Measurements from ENCODE around the gene SLC35E3.

The SLC35E3 gene

DNA sequence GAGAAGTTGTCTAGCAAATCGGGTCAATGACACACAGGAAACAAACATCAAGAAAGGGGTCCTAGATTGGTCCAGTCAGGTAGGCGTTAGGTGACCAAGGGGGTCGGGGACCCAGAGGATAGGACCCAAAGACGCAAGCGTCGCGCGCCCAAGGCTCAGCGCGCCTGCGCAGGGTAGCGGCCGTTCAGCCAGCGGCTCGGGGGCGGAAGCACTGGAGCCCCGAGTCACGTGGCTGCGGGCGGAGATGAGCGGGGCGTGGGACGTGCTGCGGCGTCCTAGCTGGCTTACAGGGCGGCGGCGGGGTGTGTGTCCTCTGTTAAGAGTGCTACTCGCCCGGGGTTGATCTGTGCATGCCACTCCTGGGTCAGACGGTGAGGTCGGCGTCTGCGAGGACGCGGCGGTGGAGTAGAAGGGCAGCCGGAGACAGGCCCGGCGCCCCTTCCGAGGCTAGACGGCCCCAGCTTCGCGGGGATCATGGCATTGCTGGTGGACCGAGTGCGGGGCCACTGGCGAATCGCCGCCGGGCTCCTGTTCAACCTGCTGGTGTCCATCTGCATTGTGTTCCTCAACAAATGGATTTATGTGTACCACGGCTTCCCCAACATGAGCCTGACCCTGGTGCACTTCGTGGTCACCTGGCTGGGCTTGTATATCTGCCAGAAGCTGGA, at the start of gene SLC35E3:
SLC35E3 (plus strand) TSS at position 273 of the 668 bp plus-strand sequence; CDS start at position 475, 202 bp downstream.
- Histone ChIP-seq H3K36me3 (peaks cover 19% of the 10 kb centered on the region), H3K4me3 (peak within 1 kb of the TSS; percentile 81), H3K27me3 (no peaks in the 10 kb centered on the region), H3K9me3 (no peaks in the 10 kb centered on the region), H3K4me2 (peak within 1 kb of the TSS; percentile 89), H3K4me1 (peaks cover 55% of the 10 kb centered on the region), H3K9ac (peak within 1 kb of the TSS; percentile 90), H4K20me1 (peaks cover 16% of the 10 kb centered on the region), H3K27ac (peak within 1 kb of the TSS; percentile 75)
- no peak for TF ChIP-seq Cebpa-rat (IDR thresholded peaks at IDR 0.05)

DNA sequence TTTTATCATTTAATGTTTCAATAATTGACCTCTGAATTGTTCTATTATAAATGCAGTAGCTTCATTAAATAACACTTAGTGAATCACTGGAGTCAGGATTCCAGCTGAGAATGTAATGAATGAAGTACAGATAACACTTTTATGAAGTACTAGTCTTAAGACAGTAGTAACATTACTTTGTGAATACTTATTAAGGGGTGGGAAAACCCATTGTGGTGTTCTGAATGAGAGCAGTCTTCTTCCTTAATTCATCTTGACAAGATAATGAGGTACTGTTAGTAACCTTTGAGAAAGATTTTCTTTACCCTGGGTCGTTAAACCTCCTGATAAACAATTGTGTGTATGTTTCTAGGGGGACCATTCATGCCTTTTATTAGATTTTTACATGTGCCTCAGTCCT, 46.5 kb upstream of the SLC35E3 start:
- H3K9ac ChIP-seq, result no peak overlapping the region
- no peak for TF ChIP-seq Cebpa-rat (IDR thresholded peaks at IDR 0.05)
- peaks cover 100% of the 10 kb centered on the region for H3K36me3 ChIP-seq
- H3K9me3 ChIP-seq, result no peaks in the 10 kb centered on the region
- no peaks in the 10 kb centered on the region for H4K20me1 ChIP-seq
- no peaks in the 10 kb centered on the region for H3K4me1 ChIP-seq
- no peak overlapping the region for H3K27ac ChIP-seq
- H3K4me3 ChIP-seq, result no peak overlapping the region
- H3K27me3 ChIP-seq, result no peaks in the 10 kb centered on the region
- no peak overlapping the region for H3K4me2 ChIP-seq

DNA sequence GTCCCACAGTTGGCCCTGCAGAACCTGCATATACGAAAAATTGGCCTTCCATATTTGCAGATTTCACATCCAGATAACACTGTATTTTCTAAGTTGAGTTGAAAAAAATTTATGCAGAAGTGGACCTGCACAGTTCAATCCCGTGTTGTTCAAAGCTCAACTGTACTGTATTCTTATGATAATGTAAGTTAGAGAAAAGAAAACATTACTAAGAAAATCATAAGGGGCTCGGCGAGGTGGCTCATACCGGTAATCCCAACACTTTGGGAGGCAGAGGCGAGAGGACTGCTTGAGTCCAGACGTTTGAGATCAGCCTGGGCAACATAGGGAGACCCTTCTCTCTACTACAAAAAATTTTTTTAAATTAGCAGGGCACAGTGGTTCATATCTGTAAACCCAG, 18.2 kb upstream of the SLC35E3 start:
- no peak overlapping the region for H3K4me2 ChIP-seq
- H3K9ac ChIP-seq, result no peak overlapping the region
- no peak overlapping the region for H3K4me3 ChIP-seq
- H3K4me1 ChIP-seq, result no peaks in the 10 kb centered on the region
- H3K36me3 ChIP-seq, result peaks cover 86% of the 10 kb centered on the region
- no peaks in the 10 kb centered on the region for H3K9me3 ChIP-seq
- no peaks in the 10 kb centered on the region for H4K20me1 ChIP-seq
- H3K27me3 ChIP-seq, result no peaks in the 10 kb centered on the region
- no peak for TF ChIP-seq Cebpa-rat (IDR thresholded peaks at IDR 0.05)
- no peak overlapping the region for H3K27ac ChIP-seq

DNA sequence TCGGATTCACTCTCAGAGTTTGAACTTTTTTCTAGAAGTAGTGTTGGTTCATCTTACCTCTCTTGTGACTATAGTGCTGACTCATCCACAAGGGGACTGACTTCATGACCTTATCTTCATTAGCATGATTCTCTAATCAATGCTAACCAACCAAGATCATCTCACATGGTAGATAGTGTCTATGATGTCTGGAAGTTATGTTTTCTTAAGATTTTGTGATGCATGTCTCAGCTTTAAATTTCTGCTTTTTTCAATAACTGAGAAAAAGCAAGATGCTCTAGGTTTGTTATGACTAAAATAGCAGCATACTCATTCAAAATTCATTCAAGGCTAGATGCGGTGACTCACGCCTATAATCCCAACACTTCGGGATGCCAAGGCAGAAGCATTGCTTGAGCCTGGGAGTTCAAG, 12.3 kb upstream of the SLC35E3 start:
- Histone ChIP-seq H3K4me2 (no peak overlapping the region), H3K9ac (no peak overlapping the region), H3K36me3 (peaks cover 92% of the 10 kb centered on the region), H3K4me1 (no peaks in the 10 kb centered on the region), H3K27ac (no peak overlapping the region), H3K4me3 (no peak overlapping the region), H4K20me1 (no peaks in the 10 kb centered on the region), H3K9me3 (no peaks in the 10 kb centered on the region), H3K27me3 (no peaks in the 10 kb centered on the region)
- no peak for TF ChIP-seq Cebpa-rat (IDR thresholded peaks at IDR 0.05)

DNA sequence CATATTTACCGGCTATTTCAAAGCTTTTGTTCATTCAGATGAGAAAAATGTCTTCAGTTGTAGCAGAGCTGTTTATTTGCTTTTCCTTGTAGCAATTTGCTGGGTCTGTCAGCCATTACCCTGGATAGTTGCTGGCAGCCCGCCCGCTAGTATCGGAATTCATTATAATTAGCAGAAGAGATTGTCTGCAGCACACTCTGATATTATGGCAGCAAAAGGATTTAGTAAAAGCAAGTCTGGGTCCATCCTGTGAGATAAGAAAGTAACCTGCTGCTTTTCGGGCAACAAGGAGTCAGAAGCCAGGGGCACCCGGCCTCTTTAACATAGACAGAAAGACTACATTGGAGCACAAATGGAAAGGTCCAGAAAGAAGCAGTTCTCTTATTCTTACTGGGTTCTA, 6.1 kb upstream of the SLC35E3 start:
- no peak for TF ChIP-seq Cebpa-rat (IDR thresholded peaks at IDR 0.05)
- peaks cover 47% of the 10 kb centered on the region for H3K36me3 ChIP-seq

DNA sequence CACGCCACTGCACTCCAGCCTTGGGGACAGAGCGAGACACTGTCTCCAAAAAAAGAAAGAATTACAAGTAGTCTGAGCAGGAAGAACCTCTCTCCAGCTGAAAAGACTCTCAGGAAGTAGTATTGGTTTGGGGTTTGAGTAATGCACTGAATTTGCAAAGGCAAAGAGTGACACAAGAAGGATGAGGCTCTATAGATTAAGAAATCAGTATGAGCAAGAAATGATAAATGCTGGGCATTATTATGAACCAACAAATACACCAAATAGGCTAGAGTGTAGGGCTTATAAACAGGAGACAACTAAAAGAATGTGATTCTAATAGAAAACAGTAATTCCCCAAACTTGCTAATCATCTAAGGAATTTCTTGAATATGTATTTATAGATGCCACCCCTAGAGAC, 2.6 kb upstream of the SLC35E3 start:
- TF ChIP-seq Cebpa-rat (IDR thresholded peaks at IDR 0.05), result no peak
- Histone ChIP-seq H3K4me2 (peak overlapping the region; percentile 66), H3K36me3 (peaks cover 13% of the 10 kb centered on the region)

More for the DNA sequence above, 6.1 kb upstream of the SLC35E3 start:
- no peak overlapping the region for H3K4me3 ChIP-seq
- H3K9me3 ChIP-seq, result no peaks in the 10 kb centered on the region
- H3K27me3 ChIP-seq, result no peaks in the 10 kb centered on the region
- H4K20me1 ChIP-seq, result no peaks in the 10 kb centered on the region
- no peak overlapping the region for H3K9ac ChIP-seq
- H3K27ac ChIP-seq, result no peak overlapping the region
- H3K4me2 ChIP-seq, result no peak overlapping the region
- H3K4me1 ChIP-seq, result peaks cover 23% of the 10 kb centered on the region

DNA sequence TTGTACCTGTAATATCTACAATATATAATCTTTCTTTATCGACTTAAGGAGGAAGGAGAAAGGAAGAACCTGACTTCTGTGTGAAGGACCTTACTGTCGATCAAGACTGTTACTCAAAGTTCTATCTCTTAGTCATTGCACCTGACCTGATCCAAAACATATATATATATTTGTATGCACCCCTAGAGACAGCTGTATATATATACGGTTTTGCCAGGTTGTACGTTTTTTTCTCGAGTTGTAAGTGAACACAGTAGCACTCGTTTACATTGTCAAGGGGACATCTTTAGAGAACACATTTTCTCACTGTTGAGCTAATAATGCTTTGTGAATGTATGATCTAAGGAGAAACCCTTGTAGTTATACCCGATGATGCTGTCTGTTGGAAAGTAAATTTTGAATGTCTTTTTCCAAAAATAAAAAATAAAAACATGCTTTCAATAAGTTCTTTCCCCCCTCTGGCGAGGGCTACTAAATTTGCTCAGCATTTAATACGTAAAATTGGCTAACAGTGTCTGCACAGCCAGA, 536 bp upstream of the SLC35E3 start:
- TF ChIP-seq Cebpa-rat (IDR thresholded peaks at IDR 0.05), result no peak
- Histone ChIP-seq H3K36me3 (peaks cover 13% of the 10 kb centered on the region; the same call in 1 of the 2 replicates), H3K4me1 (peaks cover 49% of the 10 kb centered on the region), H3K27me3 (no peaks in the 10 kb centered on the region), H3K9me3 (no peaks in the 10 kb centered on the region), H3K9ac (peak overlapping the region; percentile 90), H3K4me3 (peak overlapping the region; percentile 81), H3K4me2 (peak overlapping the region; percentile 89), H4K20me1 (peaks cover 14% of the 10 kb centered on the region), H3K27ac (peak overlapping the region; percentile 75)

More for the DNA sequence above, 2.6 kb upstream of the SLC35E3 start:
- Histone ChIP-seq H3K9ac (peak overlapping the region; percentile 23; the same call in 1 of the 2 replicates), H3K4me1 (peaks cover 31% of the 10 kb centered on the region), H3K27me3 (no peaks in the 10 kb centered on the region), H3K27ac (peak overlapping the region; percentile 52), H3K9me3 (no peaks in the 10 kb centered on the region), H3K4me3 (no peak overlapping the region), H4K20me1 (no peaks in the 10 kb centered on the region)

DNA sequence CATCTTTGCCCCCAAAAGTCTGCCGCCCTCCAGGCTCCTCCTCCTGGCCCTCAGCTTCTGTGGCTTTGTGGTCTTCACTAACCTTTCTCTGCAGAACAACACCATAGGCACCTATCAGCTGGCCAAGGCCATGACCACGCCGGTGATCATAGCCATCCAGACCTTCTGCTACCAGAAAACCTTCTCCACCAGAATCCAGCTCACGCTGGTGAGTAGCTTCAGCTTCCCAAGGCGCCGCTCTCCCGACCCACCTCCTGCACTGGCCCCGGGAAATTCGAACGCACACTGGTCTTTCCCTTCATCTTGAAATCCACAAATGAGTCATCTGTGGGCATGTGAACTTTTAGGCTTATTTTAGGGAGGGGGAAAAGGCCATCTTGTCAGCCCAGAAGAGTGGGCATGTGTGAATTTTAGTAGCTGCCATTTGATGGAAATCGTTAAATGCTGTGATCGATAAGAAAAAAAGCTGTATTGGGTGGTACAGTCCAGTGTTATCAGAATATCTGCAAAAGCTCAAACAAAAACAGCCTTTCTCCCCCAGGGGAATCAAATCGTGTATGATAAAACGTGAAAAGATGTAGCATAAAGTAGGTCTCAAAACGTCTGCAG, 700 bp downstream of the SLC35E3 start:
- Histone ChIP-seq H3K36me3 (peaks cover 26% of the 10 kb centered on the region), H3K27ac (peak overlapping the region; percentile 75), H3K4me2 (peak overlapping the region; percentile 89), H3K9ac (peak overlapping the region; percentile 90), H3K4me1 (peaks cover 62% of the 10 kb centered on the region), H3K27me3 (no peaks in the 10 kb centered on the region), H3K9me3 (no peaks in the 10 kb centered on the region), H4K20me1 (peaks cover 16% of the 10 kb centered on the region), H3K4me3 (peak overlapping the region; percentile 81)
- TF ChIP-seq Cebpa-rat (IDR thresholded peaks at IDR 0.05), result no peak

DNA sequence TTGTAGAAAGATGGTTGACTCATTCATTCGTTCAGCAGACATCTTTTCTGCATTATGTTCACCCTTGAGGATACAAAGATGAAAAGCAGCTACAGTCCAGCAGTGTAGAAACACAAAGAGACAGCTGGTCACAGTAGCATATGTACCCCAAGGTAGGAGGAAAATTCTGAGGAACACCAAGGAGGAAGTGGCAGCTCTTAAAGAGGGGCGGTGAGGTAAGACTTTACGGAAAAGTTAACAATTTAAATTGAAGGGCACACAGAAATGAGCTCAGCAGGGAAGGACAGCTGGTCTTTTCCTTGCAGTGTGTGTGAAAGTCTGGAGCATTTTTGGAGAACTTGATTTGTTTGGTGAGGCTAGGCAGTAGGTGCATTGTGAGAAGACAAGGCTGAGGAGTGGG, 3.5 kb downstream of the SLC35E3 start:
- no peaks in the 10 kb centered on the region for H3K9me3 ChIP-seq
- H3K4me3 ChIP-seq, result peak overlapping the region; percentile 81
- peaks cover 53% of the 10 kb centered on the region for H3K36me3 ChIP-seq
- peak overlapping the region; percentile 75 for H3K27ac ChIP-seq
- peaks cover 48% of the 10 kb centered on the region for H3K4me1 ChIP-seq
- H3K4me2 ChIP-seq, result peak overlapping the region; percentile 89
- H3K9ac ChIP-seq, result peak overlapping the region; percentile 90
- H3K27me3 ChIP-seq, result no peaks in the 10 kb centered on the region
- TF ChIP-seq Cebpa-rat (IDR thresholded peaks at IDR 0.05), result no peak
- peaks cover 16% of the 10 kb centered on the region for H4K20me1 ChIP-seq

DNA sequence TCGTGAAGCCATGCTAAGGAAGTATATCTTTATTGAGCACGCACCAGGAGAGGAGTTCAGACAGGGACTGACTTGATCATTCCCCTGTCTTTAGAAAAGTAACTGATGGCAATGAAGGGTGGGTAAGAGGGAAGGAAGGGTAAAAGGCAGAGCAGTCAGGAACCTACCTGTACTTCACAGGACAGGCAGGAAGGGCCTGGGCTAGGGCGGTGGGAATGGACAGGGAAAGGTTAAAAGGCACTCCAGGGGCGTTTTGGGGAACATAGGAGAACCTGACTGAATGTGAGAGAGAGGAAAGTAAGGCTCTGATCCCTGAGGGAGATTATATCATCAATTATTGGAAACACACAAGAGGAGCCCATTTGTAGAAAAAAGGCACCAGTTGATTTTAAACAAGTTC, 3.9 kb downstream of the SLC35E3 start:
- Histone ChIP-seq H3K9ac (peak overlapping the region; percentile 90), H3K27me3 (no peaks in the 10 kb centered on the region), H3K4me3 (peak overlapping the region; percentile 81), H3K36me3 (peaks cover 58% of the 10 kb centered on the region), H4K20me1 (peaks cover 16% of the 10 kb centered on the region), H3K9me3 (no peaks in the 10 kb centered on the region), H3K27ac (peak overlapping the region; percentile 75), H3K4me1 (peaks cover 47% of the 10 kb centered on the region), H3K4me2 (peak overlapping the region; percentile 89)
- no peak for TF ChIP-seq Cebpa-rat (IDR thresholded peaks at IDR 0.05)
